Stimulated activated CD4-positive, alpha-beta T cell treated with anti-CD3 and anti-CD28 coated beads, Interleukin-4, amount 100 ng/mL, for 24 hours (primary cell): ENCODE measurements around the gene CELA2B.
"Not testable (repeated sequence)": the region's sequence is repeated elsewhere in the genome, so short reads cannot be mapped to it uniquely, and the experiment has no call there.

Experiments used
- DNase-seq: peaks from one replicate; pipeline ENCODE4 v3.0.0-alpha.2; 2020

CELA2B gene

DNA sequence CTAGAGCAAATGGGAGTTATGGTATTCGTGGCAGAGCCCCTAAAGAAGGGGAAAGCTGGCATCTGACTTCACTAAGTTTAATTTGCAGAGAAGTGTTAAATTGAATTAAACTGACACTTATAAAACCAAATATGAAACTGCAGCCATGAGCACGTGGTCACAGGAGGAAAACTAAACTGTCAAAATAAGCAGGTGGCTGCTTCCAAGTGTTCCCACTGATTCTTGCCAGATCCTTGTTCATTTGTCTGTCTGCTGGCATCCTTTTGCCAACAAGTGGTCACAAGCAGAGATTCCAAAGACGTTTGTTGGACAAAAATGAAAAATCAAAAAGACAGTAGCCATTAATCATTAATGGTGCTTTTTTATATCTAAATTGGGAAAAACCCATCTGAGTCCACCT lies 6.5 kb upstream of the CELA2B start:
- no peak for DNase-seq

DNA sequence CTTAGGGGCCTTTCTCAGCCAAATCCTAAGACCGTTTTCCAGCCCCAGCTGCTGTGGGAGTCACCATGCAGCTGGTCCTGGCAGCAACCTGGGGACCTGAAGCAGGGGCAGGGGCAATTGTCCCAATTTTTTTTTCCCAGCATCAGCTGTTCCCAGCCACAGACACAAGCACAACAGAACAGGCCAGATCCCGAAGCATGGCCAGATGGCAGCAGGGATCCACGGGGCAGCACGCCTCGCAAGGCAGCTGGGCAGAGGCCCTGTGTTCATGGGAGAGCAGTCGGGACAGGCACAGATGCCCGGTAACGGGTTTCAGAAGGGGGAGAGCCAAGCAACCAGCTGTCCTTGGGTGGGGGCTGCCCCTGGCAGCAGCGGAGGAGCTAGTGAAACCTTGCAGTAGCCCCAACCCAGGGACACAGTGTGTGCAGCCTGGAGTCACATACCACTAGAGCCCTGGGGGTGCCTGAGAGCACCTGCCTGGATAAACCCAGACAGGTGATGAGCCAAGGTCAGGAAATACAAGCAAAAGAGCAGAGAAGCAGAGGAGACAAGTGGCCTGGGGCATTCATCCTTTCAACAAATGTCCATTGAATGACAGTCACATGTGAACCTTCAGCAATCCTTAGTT lies 6.0 kb upstream of the CELA2B start:
- not testable (repeated sequence) for DNase-seq

DNA sequence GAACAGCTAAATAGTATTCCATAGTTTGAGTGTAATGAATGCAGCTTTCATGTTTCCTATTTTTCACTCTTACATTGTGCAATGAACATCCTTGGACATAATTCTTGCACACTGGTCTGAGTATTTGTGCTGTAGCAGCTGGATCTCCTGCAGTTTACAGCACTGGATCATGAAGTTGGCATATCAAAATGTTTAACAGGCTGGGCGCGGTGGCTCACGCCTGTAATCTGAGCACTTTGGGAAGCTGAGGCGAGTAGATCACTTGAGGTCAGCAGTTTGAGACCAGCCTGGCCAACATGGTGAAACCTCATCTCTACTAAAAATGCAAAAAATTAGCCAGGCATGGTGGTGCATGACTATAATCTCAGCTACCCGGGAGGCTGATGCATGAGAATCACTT lies 4.8 kb upstream of the CELA2B start:
- not testable (repeated sequence) for DNase-seq

DNA sequence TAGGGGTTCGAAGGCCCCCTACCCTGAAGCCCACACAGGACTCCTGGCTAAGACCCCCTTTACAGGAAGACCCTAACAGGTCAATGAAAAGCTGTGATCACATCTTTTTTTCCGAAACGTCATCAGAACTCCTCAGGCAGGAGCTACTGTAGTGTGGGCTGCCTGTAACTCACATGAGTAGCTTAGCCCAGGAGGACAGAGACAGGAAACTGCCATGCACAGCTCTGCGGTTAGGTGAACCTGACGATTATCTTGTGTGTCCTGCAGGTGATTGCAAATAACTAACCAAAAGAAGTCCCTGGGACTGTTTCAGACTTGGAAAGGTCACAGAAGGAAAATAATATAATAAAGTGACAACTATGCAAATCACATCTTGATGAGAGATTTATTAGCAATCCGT lies 4.2 kb upstream of the CELA2B start:
- DNase-seq: not testable (repeated sequence)

DNA sequence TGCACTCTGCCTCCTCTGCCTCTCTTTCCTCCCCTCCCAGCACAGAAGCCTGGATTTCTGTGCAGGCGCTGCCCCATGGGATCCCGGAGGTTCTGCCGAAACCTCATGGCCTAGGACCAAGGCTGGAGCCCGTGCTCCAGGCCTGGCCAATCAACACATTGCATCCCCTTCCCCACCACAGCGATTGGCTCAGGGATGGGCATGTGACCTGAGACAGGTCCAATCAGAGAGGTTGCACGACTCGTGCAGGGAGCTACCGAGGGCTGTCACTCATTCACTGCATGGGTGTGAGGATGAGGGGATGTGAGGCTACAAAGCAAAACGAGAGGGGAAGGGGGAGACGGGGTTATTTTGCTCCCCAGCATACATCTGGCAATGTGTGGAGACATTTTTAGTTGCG lies 3.3 kb upstream of the CELA2B start:
- no peak for DNase-seq

DNA sequence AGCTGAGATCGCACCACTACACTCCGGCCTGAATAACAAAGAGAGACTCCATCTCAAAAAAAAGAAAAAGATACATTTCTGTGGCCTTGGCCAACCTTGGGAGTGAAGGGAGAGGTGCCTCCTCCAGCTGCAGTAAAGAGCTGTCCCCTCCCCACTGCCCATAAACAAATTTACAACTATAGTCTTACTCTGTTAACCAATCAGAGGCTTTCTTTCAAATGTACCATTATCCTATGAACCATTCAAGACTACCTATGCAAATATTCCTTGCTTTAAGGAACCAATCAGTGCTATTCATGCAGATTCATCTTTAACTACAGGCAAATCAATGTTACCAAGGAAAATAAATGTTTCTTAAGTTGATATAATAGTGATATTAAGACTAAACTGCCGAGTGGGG lies 1.0 kb downstream of the CELA2B start:
- DNase-seq: no peak

DNA sequence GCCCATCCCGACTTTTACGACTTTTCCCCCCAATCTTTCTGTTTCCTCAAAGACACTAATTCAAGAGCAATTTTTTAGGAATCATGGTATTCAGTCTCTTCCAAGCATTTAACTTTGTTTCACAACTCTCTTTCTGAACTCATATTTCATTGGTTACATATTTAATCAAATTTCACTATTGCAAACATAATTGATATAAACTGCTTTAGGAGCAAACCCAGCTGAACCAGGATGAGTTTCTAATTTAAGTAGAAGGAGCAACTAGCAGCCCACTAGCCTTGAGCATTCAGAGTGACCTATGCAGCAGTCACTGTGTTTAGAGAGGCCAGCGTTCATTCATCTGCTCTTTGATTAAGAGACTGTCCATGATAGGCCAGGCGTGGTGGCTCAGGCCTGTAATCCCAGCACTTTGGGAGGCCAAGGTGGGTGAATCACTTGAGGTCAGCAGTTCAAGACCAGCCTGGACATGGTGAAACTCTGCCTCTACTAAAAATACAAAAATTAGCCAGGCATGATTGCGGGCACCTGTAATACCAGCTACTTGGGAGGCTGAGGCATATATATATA lies 1.8 kb downstream of the CELA2B start:
- DNase-seq: no peak

DNA sequence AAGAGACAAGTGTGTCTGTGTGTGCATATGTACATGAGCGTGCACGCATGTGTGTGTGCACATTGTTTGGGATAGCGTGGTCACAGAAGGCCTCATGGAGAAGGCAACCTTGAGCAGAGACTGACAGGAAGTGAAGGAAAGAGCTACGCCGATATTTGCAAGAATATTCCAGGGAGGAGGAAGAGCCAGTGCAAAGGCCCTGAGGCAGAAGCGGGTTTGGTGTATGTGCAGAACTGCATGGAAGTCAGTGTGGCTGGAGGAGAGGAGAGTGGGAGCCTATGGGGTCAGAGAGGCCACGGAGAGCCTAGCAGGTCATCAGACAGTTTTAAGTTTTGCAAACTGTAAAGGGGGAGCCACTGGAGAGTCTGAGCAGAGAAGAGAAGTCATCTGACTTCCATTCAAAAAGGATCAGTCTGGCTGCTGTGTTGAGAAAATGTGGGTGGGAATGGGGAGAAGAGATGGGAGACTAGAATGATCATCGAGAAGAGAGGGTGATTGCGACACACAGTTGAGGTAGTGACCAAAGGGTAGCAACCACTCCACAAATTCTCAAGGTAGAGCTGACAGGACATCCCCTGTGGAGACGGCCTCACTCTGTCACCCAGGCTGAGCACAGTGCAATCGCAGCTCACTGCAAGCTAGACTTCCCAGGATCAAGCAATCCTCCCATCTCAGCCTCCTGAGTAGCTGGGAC lies 3.9 kb downstream of the CELA2B start:
- no peak for DNase-seq

DNA sequence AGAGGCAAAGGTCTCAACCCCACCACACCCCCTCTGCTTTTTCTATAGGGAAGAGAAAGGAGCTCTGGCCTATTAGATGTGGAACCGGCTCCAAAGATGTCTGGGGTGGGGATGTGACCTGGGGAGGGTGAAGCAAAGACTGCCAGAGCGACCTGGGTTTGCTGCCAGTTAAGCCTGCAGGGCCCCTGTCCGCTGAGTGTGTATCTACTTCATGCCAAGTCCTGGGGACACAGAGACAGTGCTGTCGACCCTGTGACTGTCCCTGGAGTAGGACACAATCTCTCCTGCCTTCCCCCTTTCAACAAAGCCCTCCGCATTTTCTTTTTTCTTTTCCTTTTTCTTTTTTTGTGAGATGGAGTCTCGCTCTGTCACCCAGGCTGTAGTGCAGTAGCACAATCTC lies 6.6 kb downstream of the CELA2B start:
- DNase-seq: not testable (repeated sequence)

DNA sequence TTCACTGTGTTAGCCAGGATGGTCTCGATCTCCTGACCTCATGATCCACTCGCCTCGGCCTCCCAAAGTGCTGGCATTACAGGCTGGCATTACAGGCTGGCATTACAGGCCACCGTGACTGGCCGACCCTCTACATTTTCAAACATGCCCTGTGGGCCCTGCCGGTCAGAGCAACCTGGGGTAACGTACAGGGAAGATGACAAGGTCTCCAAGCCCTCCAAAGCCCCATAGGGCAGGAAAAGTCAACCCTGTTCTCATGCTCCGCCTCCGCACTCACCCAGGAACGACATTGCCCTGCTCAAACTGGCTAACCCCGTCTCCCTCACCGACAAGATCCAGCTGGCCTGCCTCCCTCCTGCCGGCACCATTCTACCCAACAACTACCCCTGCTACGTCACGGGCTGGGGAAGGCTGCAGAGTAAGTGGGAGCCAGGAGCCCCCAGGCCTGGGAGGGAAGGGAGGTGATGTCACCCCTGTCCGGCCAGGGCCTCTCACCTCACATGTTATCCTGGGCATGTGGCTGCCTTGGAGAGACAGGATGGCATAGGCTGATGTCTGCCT lies 7.2 kb downstream of the CELA2B start:
- not testable (repeated sequence) for DNase-seq

DNA sequence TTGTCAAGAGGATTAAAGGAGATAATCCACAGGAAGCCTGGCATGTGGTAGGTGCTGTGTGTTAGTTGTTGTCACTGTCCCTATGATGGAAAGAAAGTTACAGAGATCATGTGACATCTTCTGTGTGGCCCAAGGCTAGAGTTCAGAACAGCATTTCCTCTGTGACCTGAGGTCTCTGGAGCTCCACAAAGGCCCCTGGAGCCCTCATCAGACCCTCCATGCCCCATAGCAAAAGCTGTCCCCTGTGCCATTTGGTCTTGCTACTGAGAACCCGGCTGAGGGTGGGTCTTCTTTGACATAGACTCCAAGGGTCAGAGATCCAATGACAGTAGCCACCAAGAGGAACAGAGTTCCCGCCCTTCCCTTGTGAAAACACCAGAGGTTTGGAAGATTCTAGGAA lies 8.1 kb downstream of the CELA2B start:
- no peak for DNase-seq

DNA sequence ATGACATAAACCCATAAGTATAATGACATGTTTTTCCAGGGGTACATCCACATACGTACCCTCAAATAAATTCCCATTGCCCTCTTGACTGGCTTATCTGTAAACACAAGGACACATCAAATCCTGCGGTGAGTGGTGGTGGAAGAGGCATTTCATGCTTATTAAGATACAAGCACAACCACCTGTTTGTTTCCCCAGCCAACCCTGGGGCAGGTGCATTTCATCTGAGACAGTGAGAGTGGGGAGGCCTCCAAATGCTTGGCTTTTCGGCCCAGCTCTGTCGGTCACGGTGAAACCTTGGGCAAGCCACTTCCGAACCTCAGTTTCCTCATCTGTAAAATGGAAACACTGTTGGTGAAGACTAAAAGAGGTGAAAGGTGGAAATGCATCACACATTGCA lies 8.5 kb downstream of the CELA2B start:
- DNase-seq: not testable (repeated sequence)

DNA sequence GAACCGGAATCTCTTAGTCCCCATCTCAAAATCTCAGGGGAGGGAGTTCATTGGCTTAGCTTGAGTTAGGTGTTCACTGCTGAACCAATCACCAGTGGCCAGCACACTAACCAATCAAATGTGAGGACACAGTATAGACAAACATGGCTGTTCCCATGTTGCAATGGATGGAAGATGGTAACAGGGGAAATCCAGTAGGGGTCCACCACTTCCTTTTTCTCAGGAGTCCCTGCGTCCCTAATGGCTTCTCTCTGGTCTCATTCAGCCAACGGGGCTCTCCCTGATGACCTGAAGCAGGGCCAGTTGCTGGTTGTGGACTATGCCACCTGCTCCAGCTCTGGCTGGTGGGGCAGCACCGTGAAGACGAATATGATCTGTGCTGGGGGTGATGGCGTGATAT lies 9.7 kb downstream of the CELA2B start:
- DNase-seq: no peak

DNA sequence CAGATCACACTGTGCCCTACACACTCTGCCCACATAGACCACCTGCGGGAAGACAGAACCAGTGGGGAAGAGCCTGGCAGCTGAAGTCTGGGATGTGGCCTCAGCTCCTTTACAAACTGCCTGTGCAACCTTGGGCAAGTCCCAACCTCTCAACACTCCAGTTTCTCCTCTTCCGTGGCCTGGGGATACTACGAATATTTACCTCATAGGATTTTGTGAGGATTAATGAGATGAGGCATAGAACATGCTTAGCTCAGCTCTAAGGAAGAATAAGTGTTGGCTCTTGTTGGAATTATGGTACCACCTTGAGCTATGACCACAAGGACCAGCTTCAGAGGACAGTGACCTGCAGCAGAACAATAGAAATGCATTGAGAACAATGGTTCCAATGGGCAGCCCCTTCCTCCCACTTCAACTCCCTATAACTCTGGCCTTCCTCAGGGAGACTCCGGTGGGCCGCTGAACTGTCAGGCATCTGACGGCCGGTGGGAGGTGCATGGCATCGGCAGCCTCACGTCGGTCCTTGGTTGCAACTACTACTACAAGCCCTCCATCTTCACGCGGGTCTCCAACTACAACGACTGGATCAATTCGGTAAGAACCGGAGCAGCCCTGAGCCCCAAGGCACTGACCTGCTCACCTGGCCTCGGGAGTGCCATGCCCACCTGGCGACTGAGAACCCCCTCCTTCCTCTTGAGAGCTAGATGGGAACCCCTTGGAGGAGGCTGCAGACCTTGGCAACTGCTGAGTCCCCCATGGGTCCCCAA lies 11.1 kb downstream of the CELA2B start:
- DNase-seq: not testable (repeated sequence)

DNA sequence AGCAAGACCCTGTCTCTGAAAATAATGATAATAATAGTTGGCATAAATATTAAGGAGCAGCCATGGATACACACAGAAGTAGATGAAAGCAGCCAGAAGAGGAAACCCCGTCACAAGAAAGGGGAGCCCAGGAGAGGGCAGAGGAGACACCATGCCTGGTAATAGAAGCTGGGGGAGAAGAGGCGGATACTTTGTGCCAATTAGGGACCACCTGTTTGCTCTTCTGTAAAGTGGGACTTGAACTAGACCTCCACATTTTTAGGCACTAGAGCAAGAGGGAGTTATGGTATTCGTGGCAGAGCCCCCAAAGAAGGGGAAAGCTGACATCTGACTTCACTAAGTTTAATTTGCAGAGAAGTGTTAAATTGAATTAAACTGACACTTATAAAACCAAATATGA lies 12.5 kb downstream of the CELA2B start:
- no peak for DNase-seq

DNA sequence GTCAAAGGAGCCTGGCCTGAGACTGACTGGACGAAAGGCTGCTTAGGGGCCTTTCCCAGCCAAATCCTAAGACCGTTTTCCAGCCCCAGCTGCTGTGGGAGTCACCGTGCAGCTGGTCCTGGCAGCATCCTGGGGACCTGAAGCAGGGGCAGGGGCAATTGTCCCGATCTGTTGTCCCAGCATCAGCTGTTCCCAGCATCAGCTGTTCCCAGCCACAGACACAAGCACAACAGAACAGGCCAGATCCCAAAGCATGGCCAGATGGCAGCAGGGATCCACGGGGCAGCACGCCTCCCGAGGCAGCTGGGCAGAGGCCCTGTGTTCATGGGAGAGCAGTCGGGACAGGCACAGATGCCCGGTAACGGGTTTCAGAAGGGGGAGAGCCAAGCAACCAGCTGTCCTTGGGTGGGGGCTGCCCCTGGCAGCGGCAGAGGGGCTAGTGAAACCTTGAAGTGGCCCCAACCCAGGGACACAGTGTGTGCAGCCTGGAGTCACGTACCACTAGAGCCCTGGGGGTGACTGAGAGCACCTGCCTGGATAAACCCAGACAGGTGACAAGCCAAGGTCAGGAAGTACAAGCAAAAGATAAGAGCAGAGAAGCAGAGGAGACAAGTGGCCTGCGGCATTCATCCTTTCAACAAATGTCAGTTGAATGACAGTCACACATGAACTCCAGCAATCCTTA lies 13.3 kb downstream of the CELA2B start:
- no peak for DNase-seq

DNA sequence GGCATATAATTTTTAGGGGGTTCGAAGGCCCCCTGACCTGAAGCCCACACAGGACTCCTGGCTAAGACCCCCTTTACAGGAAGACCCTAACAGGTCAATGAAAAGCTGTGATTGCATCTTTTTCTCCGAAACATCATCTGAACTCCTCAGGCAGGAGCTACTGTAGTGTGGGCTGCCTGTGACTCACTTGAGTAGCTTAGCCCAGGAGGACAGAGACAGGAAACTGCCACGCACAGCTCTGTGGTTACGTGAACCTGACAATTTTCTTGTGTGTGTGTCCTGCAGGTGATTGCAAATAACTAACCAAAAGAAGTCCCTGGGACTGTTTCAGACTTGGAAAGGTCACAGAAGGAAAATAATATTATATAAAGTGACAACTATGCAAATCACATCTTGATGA lies 15.1 kb downstream of the CELA2B start:
- not testable (repeated sequence) for DNase-seq

DNA sequence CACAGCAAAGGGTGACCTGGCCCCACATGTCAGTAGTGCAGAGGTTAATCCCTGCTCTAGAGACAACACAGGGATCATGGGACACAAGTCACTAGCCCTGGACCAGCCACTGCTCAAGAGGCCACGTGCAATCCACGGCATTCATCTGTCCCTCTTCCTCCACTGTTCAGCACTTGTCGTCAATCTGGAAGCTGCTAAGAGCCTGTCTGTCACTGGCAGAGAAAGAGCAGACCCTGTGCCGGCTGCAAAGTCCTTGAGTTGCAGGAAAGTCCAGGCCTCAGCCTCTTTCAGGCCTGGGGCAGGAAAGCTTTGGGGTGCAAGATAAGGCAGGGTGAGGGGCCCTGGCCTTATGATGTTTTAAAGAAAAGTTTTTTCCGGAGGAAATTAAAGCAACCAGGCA lies 16.7 kb downstream of the CELA2B start:
- no peak for DNase-seq

DNA sequence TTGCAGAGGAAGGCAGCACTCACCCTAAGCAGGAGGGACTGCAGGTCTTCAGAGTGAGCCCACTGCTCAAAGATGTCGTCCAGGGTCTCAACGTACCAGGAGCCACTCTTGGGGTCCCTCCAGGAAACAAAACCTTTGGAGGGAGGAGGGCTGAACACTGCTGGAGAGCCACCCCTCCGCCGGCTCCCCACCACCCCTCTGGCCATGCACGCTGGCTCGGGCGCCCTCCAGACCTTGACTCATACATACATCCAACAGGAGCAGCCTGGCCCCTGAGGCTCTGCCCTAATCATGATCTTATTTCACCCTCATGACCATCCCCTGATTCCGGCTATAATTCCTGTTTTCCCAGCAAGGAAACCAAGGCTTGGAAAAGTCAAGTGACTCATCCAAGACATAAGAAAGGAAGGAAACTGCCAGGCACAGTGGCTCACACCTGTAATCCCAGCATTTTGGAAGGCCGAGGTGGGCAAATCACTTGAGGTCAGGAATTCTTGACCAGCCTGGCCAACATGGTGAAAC lies 18.0 kb downstream of the CELA2B start:
- no peak for DNase-seq

DNA sequence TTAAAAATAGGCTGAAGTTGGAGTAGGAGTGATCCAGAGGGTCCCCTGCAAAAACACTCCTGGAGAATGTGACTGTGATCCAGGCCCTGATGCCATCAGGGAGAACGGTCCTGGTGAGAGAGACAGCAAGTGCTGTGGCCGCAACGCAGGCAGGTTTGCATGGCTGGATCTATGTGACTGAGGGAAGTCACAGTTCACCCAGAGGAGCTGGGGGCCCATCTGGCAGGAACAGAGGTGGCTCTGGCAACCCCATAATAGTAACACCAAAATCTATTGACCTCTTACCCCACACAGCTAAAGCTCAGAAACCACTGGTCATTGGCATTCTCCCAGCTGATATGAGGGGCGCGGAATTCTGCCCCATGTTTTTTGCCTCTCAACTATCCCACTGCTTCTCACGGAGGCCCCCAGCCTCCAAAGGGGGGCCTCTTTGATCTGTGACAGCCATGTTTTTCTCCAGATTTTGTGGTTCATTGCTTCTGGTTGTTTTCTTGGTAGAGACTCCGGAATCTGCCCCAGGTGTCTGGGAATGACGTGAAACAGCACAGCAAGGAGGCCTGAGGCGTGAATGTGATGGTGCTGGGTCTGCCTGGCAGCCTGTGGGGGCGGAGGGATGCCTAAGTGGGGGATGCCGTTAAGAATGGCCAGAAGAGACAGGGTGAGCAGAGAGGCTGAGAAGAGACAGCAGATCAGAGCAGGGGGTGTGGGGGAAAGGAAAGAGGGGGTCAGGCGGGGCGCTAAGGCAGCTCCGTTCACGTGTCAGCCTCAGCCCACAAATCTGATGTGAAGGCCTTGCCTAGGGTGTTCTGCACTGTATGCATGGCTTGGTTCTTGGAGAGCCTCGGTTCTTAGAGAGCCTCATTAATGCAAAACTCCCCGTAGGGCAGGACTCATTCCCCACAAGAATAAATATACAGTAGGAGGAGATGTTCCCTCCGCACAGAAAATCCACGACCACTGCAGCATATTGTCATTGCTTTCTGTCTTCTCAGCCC lies 24.6 kb downstream of the CELA2B start:
- no peak for DNase-seq
